OCI-LY3 (cell line): Measurements from ENCODE around the gene COL27A1.

ENCODE experiments used
- CTCF ChIP-seq: fragments of 200-600, 300-600 bp; sonication (generic); IDR thresholded peaks from 2 replicates; pipeline ENCODE4 v1.5.1; 2014; ENCODE audit warnings: antibody characterized with exemption, low read length, low read depth
- EZH2phosphoT487 ChIP-seq: fragments of 200-600 bp; shearing (Covaris generic); IDR thresholded peaks from 2 replicates; pipeline ENCODE4 v1.6.1; 2018; ENCODE audit warnings: antibody characterized with exemption, mixed run types, low read depth

- TF ChIP-seq CTCF (no peak), EZH2phosphoT487 (no peak)
These were observed 71.1 kb downstream of the COL27A1 start for GRCh38 chr9:114226246-114227055.
